Mammary epithelial cell (primary cell): ENCODE data around the gene ACOT7.

ENCODE experiments used
- EZH2 ChIP-seq: IDR thresholded peaks from 2 replicates; pipeline ENCODE4 v1.6.1; 2012; ENCODE audit warnings: low read length, inconsistent platforms, borderline replicate concordance
- TF ChIP-seq, protein P1 (sequence below), 2 donors: IDR thresholded peaks in 1 of 2; conservative IDR thresholded peaks in 1 of 2; 2 replicates each; pipeline ENCODE4 v1.5.1; 2011 to 2012; ENCODE audit warnings: inconsistent platforms in 2 of 2, low read length in 2 of 2, mild to moderate bottlenecking in 2 of 2, control low read depth in 1 of 2, low read depth in 1 of 2; ENCODE audit not compliant: insufficient read depth in 1 of 2; ENCODE audit errors: extremely low read depth in 1 of 2

DNA sequence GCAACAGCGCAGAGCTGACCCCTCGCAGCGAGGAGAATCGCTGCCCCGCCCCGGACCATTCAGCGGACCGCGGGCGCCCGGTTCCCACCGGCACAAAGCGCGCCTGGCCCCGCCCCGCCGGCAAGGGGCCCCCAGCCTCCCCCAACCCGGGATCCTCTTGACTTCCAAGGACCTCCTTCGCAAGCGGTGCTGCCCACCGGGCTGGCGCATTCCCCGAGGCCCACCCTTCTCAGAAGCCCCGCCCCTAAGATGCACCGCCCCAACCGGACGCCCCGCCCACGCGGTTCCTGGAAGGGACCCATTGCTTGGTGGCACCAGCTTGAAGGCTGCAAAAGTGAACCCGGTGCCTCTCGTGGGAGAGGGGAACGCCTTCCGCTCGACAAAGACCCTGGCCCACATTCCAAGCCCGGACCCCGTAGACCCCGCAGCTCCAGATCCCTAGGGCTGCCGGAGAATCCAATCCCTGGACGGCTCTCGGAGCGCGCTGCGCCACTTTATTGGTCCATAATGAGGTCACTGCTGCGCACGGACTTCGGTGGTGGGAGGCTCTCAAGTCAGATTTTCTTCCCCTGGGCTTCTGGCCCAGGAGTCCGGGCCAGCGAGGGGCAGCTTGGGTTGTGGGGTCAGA, 147.6 kb downstream of the ACOT7 start:
- TF ChIP-seq, protein P1, sequence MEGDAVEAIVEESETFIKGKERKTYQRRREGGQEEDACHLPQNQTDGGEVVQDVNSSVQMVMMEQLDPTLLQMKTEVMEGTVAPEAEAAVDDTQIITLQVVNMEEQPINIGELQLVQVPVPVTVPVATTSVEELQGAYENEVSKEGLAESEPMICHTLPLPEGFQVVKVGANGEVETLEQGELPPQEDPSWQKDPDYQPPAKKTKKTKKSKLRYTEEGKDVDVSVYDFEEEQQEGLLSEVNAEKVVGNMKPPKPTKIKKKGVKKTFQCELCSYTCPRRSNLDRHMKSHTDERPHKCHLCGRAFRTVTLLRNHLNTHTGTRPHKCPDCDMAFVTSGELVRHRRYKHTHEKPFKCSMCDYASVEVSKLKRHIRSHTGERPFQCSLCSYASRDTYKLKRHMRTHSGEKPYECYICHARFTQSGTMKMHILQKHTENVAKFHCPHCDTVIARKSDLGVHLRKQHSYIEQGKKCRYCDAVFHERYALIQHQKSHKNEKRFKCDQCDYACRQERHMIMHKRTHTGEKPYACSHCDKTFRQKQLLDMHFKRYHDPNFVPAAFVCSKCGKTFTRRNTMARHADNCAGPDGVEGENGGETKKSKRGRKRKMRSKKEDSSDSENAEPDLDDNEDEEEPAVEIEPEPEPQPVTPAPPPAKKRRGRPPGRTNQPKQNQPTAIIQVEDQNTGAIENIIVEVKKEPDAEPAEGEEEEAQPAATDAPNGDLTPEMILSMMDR (conservative IDR thresholded peaks at IDR 0.05 in 1 of 2, IDR thresholded peaks at IDR 0.05 in 1 of 2; ENCODE audit: extremely low read depth in 1 of 2, insufficient read depth in 1 of 2, low read depth in 1 of 2, low read length in 2 of 2) = no peak
- TF ChIP-seq EZH2 = no peak
